GM21447 (cell line): ENCODE measurements around the gene TOP2A.

Source experiments
- ATAC-seq: cut with Tn5 transposase; IDR thresholded peaks from one replicate; pipeline ENCODE4 v1.9.1; 2021; ENCODE audit not compliant: unreplicated experiment

TOP2A gene, protein sequence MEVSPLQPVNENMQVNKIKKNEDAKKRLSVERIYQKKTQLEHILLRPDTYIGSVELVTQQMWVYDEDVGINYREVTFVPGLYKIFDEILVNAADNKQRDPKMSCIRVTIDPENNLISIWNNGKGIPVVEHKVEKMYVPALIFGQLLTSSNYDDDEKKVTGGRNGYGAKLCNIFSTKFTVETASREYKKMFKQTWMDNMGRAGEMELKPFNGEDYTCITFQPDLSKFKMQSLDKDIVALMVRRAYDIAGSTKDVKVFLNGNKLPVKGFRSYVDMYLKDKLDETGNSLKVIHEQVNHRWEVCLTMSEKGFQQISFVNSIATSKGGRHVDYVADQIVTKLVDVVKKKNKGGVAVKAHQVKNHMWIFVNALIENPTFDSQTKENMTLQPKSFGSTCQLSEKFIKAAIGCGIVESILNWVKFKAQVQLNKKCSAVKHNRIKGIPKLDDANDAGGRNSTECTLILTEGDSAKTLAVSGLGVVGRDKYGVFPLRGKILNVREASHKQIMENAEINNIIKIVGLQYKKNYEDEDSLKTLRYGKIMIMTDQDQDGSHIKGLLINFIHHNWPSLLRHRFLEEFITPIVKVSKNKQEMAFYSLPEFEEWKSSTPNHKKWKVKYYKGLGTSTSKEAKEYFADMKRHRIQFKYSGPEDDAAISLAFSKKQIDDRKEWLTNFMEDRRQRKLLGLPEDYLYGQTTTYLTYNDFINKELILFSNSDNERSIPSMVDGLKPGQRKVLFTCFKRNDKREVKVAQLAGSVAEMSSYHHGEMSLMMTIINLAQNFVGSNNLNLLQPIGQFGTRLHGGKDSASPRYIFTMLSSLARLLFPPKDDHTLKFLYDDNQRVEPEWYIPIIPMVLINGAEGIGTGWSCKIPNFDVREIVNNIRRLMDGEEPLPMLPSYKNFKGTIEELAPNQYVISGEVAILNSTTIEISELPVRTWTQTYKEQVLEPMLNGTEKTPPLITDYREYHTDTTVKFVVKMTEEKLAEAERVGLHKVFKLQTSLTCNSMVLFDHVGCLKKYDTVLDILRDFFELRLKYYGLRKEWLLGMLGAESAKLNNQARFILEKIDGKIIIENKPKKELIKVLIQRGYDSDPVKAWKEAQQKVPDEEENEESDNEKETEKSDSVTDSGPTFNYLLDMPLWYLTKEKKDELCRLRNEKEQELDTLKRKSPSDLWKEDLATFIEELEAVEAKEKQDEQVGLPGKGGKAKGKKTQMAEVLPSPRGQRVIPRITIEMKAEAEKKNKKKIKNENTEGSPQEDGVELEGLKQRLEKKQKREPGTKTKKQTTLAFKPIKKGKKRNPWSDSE (N-terminal part only)

DNA sequence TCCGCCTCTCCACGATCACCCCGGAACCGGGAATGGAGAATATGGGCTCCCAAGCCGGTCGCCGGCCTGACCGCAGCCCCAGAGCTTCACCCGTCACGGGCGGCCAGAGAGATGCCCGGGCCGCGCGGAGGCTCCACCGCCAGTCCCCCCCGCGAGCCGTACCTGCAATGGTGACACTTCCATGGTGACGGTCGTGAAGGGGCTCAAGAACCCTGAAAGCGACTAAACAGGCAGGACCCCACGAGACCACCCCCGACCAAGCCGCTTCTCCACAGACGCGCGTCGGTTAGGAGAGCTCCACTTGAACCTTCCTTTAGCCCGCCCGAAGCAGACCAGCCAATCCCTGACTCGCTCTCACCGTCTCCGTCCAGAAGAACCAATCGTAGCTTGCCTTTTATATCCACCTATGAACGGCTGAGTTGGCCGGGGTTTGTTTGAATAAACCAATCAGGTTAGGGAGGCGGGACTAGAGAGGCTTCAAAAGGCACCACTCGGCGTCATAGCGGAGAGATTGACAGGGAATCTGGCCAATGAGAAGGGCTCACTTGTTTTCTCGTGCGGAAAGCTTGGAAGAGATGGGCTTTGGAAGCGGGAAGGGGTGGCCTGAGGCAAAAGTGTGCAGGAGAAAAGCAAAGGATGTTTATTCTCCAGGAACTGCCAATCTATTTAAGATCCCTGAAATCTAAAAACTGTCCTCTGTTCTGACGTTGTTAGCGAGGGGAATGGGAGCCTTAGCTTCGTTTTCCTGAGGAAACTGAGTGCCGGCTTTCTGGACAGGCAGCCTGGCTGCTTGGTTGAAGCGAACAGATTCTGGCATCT is at the start of gene TOP2A:
TOP2A (minus strand) TSS at position 288 of the 819 bp plus-strand sequence; CDS start at position 183, 105 bp downstream.
- peak; percentile 95 for ATAC-seq

DNA sequence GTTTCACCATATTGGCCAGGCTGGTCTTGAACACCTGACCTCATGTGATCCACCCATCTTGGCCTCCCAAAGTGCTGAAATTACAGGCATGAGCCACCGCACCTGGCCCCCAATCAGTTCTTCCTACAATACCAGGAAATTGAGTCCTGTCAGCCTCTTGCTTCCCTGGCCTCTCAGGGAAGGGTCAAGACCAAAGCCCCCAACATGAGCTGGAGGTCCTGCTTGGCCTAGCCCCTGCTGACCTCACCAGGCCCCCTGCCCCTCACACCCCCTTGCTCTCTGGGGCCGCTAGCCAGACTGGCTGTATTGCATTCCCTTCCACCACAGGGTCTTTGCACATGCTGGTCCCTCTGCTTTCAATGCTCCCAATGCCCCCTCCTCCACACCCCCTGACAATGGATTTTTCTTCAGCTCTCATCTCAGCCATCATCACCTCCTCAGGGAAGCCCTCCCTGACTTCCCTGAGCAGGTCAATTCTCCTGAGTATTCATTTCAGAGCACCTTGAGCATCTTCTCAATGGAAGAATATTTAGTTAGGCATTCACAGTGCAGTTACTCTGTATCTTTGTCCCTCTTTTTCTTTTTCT is 49.7 kb upstream of the TOP2A start:
- no peak for ATAC-seq

DNA sequence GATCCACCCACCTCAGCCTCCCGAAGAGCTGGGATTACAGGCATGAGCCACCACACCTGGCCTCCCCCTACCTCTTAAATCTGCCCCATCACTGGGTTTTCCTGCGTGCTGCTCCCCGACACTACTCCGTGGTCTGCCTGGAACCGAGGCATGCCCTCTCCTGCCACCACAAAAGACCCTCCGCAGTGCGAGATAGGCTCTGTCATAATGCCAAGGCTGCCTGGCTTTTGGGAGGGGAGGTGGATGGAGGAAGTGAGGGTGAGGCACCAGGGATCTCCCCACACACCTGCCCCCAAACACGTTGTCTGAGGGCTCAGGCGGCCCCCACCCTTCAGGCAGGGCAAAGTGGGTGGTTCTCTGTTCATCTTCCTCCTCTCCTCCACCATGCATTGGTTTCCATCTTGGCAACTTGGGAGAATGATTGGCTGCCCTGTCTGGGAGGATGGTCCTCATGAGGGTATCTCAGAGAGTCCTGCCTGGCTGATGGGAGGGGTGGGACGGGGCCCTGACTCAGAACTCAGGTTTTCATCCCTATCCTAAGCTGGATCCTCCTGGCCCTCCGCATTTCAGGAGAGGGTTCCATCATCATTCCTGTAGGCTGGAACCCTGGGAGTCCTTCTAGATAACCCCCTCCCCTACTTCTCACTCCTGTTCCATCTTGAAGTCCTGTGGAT is 48.7 kb upstream of the TOP2A start:
- no peak for ATAC-seq

DNA sequence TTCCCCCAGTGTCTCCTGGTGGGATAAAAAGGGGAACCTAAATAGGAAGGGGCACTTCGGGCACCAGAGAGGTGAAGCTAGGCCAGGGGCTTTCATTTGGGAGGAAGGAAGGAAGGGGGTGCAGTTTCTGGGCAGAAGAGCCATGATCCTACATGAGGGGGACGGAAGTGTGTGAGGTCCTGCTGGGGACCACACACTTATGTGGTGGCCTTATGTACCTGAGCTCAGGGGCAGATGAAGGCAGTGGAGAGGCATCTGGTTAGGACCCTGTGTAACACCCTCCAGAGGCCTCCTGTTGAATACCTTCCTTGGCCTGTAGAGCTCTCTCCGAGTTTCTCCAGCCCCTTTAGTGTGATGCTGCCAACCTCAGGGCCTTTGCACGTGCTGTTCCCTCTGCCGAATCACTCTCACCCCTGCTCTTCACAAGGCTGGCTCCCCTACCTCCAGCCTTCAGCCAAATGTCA is 46.7 kb upstream of the TOP2A start:
- no peak for ATAC-seq

DNA sequence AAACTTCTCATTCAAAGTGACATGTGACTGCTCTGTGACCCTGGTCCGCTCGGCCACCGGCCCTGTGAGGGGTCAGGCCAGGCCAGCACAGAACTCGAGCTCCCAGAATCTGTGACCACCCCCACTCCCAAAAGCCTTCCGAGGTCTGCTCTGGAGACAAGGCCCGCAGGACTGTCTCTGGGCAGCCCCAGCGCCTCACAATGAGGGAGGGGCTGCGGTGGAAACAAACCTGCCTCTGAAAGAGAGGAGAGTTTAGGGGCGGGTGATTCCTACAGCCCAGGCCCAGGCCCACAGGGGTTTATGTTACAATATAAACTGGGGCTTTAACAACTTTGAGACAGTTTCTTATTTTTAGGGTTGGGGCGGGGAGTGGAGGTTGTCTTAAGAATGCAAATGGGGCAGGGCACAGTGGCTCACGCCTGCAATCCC is 45.4 kb upstream of the TOP2A start:
- ATAC-seq = no peak

DNA sequence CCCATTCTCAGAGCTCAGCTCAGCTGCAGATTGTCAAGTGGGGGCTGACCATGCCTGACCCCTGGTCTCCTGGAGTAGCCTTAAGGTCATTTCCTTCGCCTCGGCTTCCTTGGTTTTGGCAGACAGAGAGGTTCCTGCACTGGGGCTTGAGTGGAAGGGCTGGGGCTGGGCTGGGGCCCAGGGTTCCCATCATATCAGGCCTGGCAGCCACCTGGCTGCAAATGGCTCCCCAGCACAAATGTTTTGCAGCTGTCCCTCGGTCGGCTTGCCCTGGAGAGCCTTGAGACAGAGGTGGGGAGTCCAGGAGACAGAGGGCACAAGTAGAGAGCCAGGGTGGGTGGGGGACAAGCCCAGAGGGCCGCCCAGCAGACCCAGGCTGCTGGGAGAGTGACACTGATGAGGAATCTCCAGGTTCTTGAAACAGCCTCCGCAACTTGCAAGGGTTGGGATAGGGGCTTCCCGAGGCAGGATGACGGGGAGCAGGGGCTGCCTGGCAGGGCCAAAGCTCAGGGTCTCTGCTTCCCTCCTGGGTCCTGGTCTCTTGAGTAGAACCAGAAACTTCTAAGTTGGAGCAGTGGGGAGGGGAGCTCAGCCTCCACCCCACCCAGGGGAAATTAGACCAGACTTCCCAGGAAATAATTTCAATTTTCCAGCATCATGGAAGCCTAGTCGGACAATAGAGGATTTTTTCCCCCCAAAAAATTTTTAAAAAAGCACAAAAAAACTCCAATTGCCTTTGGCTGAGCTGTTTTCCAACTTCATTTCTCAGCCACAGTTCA is 44.8 kb upstream of the TOP2A start:
- no peak for ATAC-seq

DNA sequence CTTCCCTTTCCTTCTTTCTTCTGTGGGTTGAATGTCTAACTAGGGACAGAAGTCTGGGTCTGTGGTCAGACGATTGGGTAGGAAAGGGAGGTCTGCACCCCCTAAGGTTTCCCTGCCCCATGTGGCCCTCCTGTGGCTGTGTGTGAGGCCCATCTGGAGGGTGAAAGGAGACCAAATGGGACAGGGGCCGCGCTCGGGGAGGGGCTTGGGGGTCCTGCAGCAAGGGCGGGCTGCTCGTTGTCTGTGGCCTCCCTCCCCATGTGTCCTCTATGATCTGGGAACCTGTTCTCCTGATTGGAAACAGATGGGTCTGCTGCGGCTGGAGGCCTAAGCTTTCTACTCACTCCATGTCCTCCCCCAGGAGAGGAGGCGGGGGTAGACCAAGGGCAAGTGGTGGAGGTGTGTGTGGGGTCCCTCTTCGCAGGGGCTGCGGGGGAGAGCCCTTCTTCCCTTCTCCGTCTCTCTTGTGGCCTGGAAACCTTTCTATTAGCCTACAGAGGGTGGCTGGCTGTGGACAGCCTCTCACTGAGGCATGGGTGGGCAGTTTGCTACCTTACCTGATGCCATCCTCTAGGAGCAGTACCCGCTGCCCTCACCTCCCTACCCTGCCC is 44.1 kb upstream of the TOP2A start:
- ATAC-seq = no peak

DNA sequence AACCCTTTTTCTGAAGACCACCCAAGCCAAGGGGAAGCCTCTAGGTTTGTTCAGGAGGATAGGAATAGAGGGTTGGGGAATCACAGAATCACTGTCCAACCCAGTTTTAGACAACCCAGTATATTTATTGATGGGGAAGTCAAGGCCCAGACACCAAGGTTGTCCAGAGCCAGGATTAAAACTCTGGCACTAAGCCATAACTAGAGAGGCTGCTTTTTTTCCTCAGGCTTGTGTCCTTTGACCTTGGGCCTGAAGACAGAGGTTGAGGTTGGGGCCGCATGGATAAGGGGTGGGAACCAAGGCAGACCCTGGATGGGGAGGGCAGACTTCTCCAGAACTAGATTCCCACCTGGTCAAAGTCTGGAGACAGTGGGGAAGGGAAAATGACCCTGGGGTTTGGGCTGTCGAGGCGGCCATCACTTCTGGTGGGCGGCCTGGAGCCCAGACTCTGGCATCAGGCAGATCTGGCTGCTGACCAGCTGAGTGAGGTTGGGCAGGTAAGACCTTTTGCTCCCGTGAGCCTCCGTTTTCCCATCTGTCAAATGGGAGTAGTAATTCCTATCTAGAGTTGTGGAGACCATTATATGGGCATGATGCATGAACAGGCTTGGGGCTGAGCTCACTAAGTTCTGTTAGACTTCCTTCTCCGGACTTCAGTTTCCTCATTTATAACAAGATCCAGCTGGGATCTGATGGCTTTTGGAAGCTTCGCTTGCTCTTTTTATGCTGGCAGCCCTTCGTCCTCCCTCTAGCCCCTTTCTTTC is 43.5 kb upstream of the TOP2A start:
- no peak for ATAC-seq

DNA sequence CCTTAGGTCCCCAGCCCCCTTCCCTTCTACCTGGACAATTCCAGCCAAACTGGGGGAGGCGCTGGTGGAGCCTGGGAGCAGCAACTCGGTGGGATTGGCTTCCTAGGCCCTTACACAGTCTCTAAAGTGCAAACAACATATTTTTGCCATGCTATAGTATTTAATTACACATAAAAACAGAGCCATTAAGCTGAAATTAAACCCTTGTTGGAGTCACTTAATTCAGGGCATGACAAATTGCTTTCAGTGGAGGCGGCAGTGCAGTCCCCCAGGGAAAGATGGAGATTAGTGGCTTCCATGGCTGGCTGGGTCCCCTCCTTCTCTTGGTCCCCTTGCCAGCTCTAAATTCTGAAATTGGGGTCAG is 42.9 kb upstream of the TOP2A start:
- ATAC-seq = no peak

DNA sequence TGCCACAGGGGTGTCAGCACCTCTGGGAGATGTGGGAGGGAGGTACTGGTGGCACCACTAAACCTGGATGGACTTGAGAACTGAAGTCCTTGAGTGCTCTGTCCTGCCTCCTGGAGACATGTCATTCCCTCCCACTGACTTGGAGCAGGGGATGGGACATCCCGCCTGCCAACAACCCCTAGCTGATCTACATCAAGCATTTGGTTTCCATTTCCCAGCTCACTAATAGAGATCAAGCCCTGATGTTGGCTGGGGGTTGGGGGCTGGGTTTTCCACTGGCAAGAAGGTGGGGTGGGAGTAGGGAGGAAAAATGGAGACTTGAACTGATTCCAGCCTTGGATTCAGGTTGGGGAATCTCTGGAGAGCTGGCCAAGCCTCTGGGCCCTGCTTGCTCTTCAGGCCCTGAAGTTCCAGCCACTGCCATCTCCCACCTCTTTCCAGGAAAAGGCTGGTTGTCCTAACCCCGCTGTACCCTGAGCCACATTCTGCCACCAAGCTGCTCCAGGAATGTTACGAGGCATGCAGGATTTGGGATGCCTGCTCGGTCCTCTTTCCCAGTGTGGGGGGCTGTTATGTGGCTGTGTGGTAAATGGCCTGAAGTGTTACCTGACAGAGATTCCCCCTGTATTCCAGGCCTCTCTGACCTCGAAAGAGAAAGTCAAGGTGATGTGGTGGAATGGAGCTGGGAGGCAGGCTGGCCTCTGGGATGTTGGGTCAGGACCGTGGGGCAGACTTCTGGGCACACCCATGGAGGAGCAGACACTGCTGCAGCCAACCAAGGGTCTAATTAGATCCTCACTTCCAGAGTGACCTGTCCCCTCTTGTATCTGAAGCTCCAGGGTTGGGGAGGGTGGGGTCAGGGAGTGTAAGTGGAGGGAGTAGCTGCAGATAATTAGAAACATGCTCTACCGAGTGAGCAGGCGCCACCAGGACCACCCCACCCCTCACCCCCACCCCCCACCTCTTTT is 42.2 kb upstream of the TOP2A start:
- no peak for ATAC-seq

DNA sequence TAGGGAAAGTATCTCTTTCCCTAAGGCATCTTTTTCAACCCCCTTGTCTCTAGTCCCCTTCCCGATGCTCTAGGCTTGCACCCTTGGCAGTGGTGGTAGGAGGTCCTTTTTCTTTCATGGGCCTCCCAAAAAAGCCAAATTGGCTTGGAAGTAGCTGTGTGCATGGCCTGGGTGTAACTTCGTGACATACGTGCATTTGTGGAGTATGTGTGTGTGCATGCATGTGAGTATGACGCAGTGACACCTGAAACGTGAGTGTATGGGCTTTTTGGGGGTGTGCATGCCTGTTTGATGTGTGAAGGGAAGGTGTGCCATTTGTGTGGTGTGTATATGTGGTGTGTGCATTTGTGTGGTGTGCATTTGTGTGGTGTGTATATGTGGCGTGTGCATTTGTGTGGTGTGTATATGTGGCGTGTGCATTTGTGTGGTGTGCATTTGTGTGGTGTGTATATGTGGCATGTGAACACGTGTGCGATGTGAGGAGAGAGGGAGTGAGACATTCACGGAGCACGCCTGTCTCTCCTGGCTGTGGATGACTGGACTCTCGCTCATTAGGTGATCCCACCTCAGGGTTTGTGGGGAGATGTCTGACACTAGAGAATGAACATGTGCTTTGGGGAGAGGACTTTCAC is 41.3 kb upstream of the TOP2A start:
- no peak for ATAC-seq

DNA sequence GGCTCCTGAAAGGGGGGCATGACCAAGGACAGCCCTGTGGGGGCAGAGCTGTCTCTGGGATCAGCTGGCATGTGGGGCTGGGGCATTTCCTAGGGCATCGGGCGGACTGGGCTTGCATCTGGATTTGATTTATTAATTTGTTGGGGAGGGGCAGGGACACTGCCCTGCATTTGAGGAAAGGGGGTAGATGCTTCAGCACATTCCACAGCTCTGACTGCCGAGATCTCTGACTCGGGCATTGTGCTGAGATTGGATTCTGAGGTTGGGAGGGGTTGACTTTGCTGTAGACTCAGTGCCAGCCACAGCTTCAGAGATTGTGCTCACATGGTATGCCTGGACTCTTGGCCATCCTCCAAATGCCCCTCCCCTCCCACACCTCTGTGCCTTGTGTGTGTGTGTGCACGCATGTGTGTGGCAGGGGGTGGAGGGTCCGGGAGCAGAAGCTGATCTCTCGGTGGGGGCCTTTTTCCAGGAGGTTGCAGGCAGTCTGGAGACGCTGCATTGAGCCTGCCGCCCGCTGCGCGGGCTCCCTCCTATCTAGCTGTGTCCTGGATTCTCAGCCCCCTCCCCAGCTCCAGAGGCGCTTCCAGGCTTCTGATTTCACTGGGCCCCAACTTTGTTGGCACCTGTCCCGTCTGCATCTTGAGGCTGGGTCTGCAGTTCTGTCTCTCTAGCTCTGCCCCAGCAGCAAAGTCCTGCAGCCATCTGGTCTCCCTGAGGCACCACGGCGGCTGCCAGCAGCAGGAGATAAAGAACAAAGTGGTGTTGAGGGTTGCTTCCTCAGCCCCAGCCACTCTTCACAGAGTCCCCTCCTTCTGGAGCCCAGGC is 40.5 kb upstream of the TOP2A start:
- ATAC-seq = no peak

DNA sequence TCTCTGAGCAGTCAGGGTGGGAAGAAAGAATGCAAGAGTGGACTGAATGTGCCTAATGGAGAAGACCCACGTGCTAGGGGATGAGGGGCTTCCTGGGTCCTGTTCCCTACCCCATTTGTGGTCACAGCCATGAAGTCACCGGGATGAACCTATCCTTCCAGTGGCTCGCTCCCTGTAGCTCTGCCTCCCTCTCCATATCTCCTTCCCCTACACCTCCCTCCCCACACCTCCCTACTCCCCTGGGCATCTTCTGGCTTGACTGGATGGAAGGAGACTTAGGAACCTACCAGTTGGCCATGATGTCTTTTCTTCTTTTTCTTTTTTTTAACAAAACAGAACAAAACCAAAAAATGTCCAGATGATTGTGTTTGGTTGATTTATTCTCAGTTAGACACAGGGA is 39.7 kb upstream of the TOP2A start:
- ATAC-seq = no peak

DNA sequence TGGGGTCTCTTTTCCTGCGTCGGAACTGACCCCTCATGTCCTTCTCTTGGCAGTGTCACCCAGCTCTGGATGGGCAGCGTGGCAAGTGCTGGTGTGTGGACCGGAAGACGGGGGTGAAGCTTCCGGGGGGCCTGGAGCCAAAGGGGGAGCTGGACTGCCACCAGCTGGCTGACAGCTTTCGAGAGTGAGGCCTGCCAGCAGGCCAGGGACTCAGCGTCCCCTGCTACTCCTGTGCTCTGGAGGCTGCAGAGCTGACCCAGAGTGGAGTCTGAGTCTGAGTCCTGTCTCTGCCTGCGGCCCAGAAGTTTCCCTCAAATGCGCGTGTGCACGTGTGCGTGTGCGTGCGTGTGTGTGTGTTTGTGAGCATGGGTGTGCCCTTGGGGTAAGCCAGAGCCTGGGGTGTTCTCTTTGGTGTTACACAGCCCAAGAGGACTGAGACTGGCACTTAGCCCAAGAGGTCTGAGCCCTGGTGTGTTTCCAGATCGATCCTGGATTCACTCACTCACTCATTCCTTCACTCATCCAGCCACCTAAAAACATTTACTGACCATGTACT is 38.8 kb upstream of the TOP2A start:
- ATAC-seq = no peak

DNA sequence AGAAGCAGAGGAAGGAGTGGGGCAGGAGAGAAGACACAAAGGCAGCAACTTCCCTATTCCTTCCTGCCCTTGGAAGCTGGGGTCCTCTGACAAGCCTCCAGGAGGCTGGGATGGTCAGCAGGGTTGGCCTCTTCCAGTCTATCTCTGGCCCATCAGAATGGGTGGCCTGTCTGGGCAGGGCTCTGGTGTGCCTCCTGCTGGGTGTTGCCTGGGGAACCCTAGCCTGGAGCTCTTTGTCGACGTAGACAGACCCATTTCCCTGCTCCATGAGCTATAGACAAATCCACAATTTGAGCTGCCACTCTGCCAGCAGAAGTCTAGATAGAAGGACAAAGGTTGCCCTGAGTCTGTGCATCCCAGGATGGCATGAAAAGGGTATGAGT is 36.9 kb upstream of the TOP2A start:
- no peak for ATAC-seq
